HG02943 (cell line): ENCODE results near the gene STARD9.

Source experiments
- ATAC-seq: cut with Tn5 transposase; IDR thresholded peaks from one replicate; pipeline ENCODE4 v1.9.1; 2021; ENCODE audit warnings: mild to moderate bottlenecking, low read depth, moderate library complexity; ENCODE audit not compliant: unreplicated experiment

The STARD9 gene

DNA sequence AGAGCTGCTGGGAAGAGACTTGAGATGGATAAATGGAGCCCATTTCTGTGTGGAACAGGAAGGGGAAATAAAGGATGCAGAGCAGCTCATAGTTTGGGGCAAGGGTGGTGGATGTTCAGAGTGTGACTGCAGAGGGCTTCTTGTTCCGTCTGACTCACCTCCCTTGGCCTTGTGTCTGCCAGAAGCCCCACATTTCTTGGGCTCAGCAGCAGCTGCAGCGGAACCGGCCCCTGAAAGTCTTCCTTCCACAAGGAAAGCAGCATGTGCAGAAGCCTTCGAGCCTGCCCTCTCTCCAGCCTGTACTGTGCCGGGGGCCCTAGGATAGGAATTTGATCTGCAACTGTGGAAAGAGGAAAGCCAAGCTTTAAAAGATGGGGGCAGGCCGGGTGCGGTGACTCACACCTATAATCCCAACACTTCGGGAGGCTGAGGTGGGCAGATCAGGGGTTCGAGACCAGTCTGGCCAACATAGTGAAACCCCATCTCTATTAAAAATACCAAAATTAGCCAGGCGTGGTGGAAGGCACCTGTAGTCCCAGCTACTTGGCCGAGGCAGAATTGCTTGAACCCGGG lies 150.0 kb downstream of the STARD9 start:
- ATAC-seq = no peak

DNA sequence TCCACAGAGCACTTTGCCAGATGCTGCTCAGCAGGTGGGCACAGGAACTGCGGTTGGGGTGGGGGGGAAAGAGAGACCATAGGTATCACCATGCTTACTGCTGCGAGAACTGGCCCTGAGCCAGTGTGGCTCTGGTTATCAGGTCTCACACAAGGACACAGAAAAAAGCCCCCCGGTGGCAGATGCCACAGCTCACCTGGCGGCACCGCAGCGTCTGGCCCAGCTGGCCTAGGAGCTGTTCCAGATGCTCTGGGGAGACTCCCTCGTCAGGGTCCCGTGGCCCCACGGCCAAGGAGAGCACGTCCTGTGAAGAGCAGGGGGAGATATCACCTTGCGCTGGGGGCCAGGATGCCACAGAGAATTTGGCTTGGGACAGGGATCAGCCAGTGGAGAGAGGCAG lies 150.7 kb downstream of the STARD9 start:
- ATAC-seq = no peak

GRCh38 chr15:42727750-42728381 lies 152.5 kb downstream of the STARD9 start:
- ATAC-seq = no peak

- no peak for ATAC-seq
Observed at GRCh38 chr15:42728560-42728959, 153.2 kb downstream of the STARD9 start.

- no peak for ATAC-seq
Observed at GRCh38 chr15:42728972-42729371, 153.6 kb downstream of the STARD9 start.

DNA sequence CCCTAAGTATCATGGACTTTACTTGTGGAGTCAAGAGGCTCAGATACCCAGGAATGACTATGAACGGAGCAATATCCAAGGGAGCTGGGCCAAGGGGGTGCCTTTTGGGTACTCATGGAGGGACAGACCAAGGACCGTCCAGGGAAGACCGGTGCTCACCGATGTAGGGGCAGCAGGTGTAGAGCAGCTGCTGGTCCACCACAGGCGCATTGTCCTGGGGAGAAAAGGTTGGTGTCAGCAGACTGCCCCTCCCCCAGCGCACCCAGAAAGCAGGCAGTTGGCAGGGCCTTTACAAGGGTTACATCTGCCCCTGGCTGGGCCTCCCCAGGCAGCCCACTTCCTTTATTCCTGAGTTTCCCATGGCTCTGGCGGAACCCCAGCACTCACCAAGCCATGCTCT lies 154.0 kb downstream of the STARD9 start:
- no peak for ATAC-seq

GRCh38 chr15:42730135-42730534 lies 154.7 kb downstream of the STARD9 start:
- no peak for ATAC-seq

DNA sequence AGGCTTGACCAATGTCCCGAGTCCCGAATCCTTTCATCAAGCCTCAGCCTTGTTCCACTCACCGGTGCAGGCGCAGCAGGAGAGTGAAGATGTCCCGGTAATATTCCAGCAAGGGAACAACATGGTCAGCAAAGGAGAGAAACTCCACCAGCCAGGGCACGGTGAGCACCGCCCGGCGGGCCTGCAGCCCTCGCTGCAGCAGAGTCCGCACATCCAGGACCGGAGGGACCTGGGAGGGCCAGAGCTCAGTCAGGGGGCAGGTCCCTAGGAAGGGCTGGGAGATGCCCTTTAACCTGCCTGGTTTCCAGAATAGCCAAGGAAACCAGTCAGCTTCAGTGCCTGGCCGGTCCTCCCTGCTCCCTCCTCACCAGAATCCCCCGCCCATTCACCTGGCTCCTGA lies 155.1 kb downstream of the STARD9 start:
- ATAC-seq = no peak

- no peak for ATAC-seq
Observed at GRCh38 chr15:42731461-42731860, 156.1 kb downstream of the STARD9 start.

GRCh38 chr15:42732095-42732827 lies 156.9 kb downstream of the STARD9 start:
- ATAC-seq = no peak

DNA sequence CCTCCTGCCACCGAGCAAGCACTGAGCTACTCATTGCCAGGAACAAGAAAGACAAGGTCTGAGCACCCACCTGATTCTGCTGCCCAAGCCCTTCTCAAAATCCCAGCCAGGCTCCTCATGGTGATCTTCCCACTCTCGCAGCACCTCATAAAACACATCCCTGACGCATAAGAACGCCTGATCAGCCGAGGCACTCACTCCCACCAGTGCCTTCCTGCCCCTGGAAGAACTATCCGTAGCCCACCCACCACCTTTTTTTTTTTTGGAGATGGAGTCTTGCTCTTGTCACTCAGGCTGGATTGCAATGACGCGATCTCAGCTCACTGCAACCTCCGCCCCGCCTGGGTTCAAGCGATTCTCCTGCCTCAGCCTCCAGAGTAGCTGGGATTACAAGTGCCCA lies 157.6 kb downstream of the STARD9 start:
- ATAC-seq = no peak

- no peak for ATAC-seq
Observed at GRCh38 chr15:42734076-42734672, 158.8 kb downstream of the STARD9 start.

DNA sequence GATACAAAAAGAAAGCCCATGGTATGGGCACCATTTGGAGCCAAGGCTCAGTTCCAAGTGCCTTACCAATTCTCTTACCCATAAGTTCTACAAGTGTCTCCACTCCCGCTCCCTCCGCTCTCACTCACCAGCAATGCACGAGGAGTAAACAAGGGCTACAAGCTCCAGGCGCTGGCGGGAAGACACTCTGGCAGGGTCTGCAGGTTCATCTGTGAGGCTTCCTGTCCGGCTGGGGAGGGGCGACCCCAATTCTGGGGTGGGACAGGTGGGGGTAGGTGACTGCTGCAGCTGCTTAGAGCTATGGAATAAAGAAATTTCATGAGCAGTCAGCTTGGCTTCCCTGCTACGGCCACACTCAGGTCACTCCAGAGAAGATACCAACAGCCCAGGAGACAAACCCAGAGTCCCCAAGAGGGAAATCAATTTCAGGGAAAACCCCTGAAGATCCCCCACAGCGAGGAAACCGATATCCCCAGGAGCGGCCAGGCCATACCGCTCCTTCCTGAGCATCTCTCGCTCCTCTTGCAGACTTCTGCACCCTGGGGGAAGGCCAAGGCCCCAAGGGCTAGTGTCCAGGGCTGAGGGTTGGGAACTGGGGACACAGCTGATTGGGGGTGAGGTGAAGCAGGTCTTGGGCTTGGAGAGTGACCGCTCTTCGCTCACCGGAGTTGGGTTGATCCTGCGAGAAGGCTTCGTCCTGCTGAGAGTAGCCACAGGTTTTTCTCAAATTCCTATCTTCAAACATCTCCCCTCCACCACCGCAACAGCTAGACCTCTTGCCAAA lies 160.2 kb downstream of the STARD9 start:
- ATAC-seq = no peak

DNA sequence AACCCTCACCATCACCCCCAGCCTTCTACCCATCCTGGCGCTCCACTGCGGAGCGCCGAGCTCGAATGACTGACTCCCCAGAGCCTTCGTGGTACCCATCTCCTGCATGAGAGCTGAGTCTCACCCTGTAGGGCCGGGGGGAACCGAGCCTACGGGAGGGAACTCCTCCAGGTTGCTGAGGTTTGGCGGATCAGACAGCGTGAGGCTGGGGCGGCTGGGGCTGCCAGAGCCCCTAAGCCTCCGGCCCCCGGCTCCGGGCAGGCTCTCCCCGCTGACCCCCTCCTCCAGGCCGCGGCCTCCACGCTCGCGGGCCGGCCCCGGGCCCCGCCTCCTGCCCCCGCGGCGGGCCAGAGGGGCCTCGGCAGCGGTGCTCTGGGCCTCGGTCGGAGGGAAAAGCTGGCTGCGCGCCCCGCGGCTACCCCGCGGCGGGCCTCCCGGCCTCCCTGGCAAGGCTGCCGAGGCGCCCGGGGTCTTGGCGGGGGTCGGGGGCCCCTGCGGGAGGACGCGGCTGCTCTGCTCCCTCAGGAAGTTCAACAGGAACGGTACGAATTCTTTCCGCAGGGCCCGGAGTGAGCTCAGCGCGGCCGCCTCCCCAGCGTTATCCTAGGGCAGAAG lies 160.9 kb downstream of the STARD9 start:
- no peak for ATAC-seq

GRCh38 chr15:42736793-42737528 lies 161.6 kb downstream of the STARD9 start, which contains the start of gene CDAN1:
TSS of gene CDAN1 (minus strand) at chr15:42737128. CDS start at chr15:42737102, 26 bp downstream.
- ATAC-seq = peak; percentile 80

- ATAC-seq = no peak
Observed at GRCh38 chr15:42737529-42738328, 162.3 kb downstream of the STARD9 start.

GRCh38 chr15:42741710-42742109 lies 166.3 kb downstream of the STARD9 start:
- no peak for ATAC-seq

- ATAC-seq = no peak
Observed at GRCh38 chr15:42742149-42742548, 166.7 kb downstream of the STARD9 start.

- no peak for ATAC-seq
Observed at GRCh38 chr15:42744195-42744594, 168.8 kb downstream of the STARD9 start.
